GM12875 (cell line): ENCODE data around the gene DLGAP4.

Experiments
- H3K4me3 ChIP-seq: one replicate; pipeline ENCODE4 v1.5.1; 2011; ENCODE audit warnings: low read depth, low read length, control low read depth
- CTCF ChIP-seq: IDR thresholded peaks from 2 replicates; pipeline ENCODE4 v1.5.1; 2011; ENCODE audit warnings: low read depth, mild to moderate bottlenecking, control low read depth, inconsistent platforms, low read length, moderate library complexity, borderline replicate concordance; ENCODE audit not compliant: insufficient read depth

Gene DLGAP4

GRCh38 chr20:36322131-36322530 lies 16.0 kb downstream of the DLGAP4 start:
- TF ChIP-seq CTCF, result no peak
- no peak overlapping the region for H3K4me3 ChIP-seq

GRCh38 chr20:36330091-36330490 lies 24.0 kb downstream of the DLGAP4 start:
- no peak for TF ChIP-seq CTCF

GRCh38 chr20:36331209-36331608 lies 25.1 kb downstream of the DLGAP4 start:
- TF ChIP-seq CTCF, result no peak
- no peak overlapping the region for H3K4me3 ChIP-seq

More at GRCh38 chr20:36330091-36330490, 24.0 kb downstream of the DLGAP4 start:
- H3K4me3 ChIP-seq, result no peak overlapping the region

- TF ChIP-seq CTCF, result no peak
- H3K4me3 ChIP-seq, result no peak overlapping the region
Measured at GRCh38 chr20:36333841-36334240, 27.7 kb downstream of the DLGAP4 start.

- no peak overlapping the region for H3K4me3 ChIP-seq
- no peak for TF ChIP-seq CTCF
Measured at GRCh38 chr20:36334281-36335205, 28.4 kb downstream of the DLGAP4 start.

GRCh38 chr20:36335206-36335870 lies 29.2 kb downstream of the DLGAP4 start:
- H3K4me3 ChIP-seq, result no peak overlapping the region
- TF ChIP-seq CTCF, result no peak
